Upper lobe of left lung (tissue), 4 donors: Measurements from ENCODE around the gene TBL1XR1.

Experiments
- CTCF ChIP-seq, 6 experiments: fragments of 450-650 bp in 4 of 6; fragments of 200-600 bp in 2 of 6; sonication (generic) in 2 of 6; IDR thresholded peaks; one replicate each; pipeline ENCODE4 v1.5.1; 2016 to 2019; ENCODE audit warnings: antibody characterized with exemption in 6 of 6
- EP300 ChIP-seq, 4 donors: sonication (generic); formaldehyde crosslinking; IDR thresholded peaks; one replicate each; pipeline ENCODE4 v1.5.1; 2017; ENCODE audit warnings: antibody characterized with exemption in 4 of 4, control low read depth in 2 of 4
- POLR2A ChIP-seq, 4 donors: fragments of 450-650 bp; IDR thresholded peaks; one replicate each; pipeline ENCODE4 v1.5.1; 2016 to 2017; ENCODE audit warnings: antibody characterized with exemption in 4 of 4, mild to moderate bottlenecking in 2 of 4
- POLR2AphosphoS5 ChIP-seq, 2 donors: sonication (generic); formaldehyde crosslinking; IDR thresholded peaks; one replicate each; pipeline ENCODE4 v1.5.1; 2017; ENCODE audit warnings: antibody characterized with exemption in 2 of 2

DNA sequence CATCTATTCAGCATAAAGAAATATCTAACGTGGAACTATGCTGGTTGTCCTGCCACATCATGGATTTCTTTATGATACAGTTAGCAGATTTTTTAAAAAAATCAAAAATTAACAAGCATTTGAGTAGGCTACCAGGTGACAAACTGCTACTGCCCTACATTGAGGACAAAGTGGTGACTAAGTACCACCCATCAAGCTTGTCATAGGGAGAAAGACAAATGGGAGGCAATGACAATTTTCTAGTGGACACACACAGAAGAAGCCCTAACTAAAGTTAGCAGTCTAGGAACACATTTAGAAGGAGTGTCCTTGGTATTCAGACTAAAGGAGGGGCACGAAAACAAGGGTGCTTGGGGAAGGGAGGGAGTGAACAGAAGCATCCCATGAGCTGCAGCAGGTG, 131.2 kb downstream of the TBL1XR1 start:
- no peak for TF ChIP-seq POLR2A (IDR thresholded peaks at IDR 0.05)
- no peak for TF ChIP-seq CTCF (IDR thresholded peaks at IDR 0.05)
- no peak for TF ChIP-seq EP300 (IDR thresholded peaks at IDR 0.05)
- no peak for TF ChIP-seq POLR2AphosphoS5 (IDR thresholded peaks at IDR 0.05)
